ENCODE measurements around the gene CEP78.
A peak's percentile ranks its signal among the peaks of the same experiment; 100 is the strongest.

The CEP78 gene

GRCh38 chr9:78309066-78309465 is 73.2 kb downstream of the CEP78 start:
- Histone ChIP-seq H3K27me3 (ENCODE audit: control insufficient read depth in 1 of 2, insufficient read depth in 1 of 2, low read length in 2 of 2) (no peaks in the 10 kb centered on the region), H2AK5ac (ENCODE audit: low read length, severe bottlenecking) (no peak overlapping the region), H3K9me3 (ENCODE audit: control insufficient read depth, low read length) (no peaks in the 10 kb centered on the region), H3K4ac (ENCODE audit: low read depth in 1 of 2, low read length in 2 of 2) (no peak overlapping the region), H2BK15ac (ENCODE audit: low read depth, poor library complexity, severe bottlenecking) (no peak overlapping the region), H3K9ac (ENCODE audit: low read length) (no peak overlapping the region), H3K4me3 (ENCODE audit: insufficient read depth in 1 of 2, low read depth in 1 of 2, low read length in 2 of 2) (no peak overlapping the region), H2BK120ac (ENCODE audit: low read depth, low read length) (no peak overlapping the region), H3K18ac (ENCODE audit: low read depth in 1 of 2, low read length in 2 of 2) (no peak overlapping the region), H3K4me1 (ENCODE audit: control insufficient read depth, insufficient read depth, low read depth, low read length) (no peaks in the 10 kb centered on the region), H3K4me2 (ENCODE audit: low read length, poor library complexity, severe bottlenecking) (no peak overlapping the region), H2AFZ (ENCODE audit: low read depth, low read length) (no peak overlapping the region), H2BK5ac (ENCODE audit: low read depth, low read length, poor library complexity, severe bottlenecking) (no peak overlapping the region), H3K23ac (ENCODE audit: low read length in 2 of 2) (no peak overlapping the region), H3K79me1 (replicated peaks; ENCODE audit: low read length, poor library complexity, severe bottlenecking) (peaks cover 11% of the 10 kb centered on the region), H2BK12ac (ENCODE audit: low read length in 2 of 2) (no peak overlapping the region), H3K36me3 (ENCODE audit: control insufficient read depth in 1 of 2, insufficient read depth in 2 of 2, low read depth in 1 of 2, low read length in 2 of 2) (peaks cover 0 to 44% of the 10 kb centered on the region in 2 experiments), H3K14ac (ENCODE audit: low read length in 2 of 2) (no peak overlapping the region), H4K91ac (ENCODE audit: low read length) (no peak overlapping the region), H4K8ac (ENCODE audit: low read length) (no peak overlapping the region), H3K27ac (ENCODE audit: low read length, poor library complexity, severe bottlenecking) (no peak overlapping the region)
- no peak for DNase-seq
- 100% methylated on average over 3 of the region's 6 CpGs for WGBS

- Histone ChIP-seq H4K91ac (ENCODE audit: low read length) (no peak overlapping the region), H3K4me1 (ENCODE audit: control insufficient read depth, insufficient read depth, low read depth, low read length) (peaks cover 12% of the 10 kb centered on the region), H3K36me3 (ENCODE audit: control insufficient read depth in 1 of 2, insufficient read depth in 2 of 2, low read depth in 1 of 2, low read length in 2 of 2) (peaks cover 0 to 47% of the 10 kb centered on the region in 2 experiments), H4K8ac (ENCODE audit: low read length) (no peak overlapping the region), H3K4ac (ENCODE audit: low read depth in 1 of 2, low read length in 2 of 2) (no peak overlapping the region), H3K27ac (ENCODE audit: low read length, poor library complexity, severe bottlenecking) (no peak overlapping the region), H2BK120ac (ENCODE audit: low read depth, low read length) (no peak overlapping the region), H3K4me2 (ENCODE audit: low read length, poor library complexity, severe bottlenecking) (no peak overlapping the region), H3K79me1 (replicated peaks; ENCODE audit: low read length, poor library complexity, severe bottlenecking) (peaks cover 14% of the 10 kb centered on the region), H3K9me3 (ENCODE audit: control insufficient read depth, low read length) (no peaks in the 10 kb centered on the region), H3K23ac (ENCODE audit: low read length in 2 of 2) (no peak overlapping the region), H2AFZ (ENCODE audit: low read depth, low read length) (no peak overlapping the region), H2BK15ac (ENCODE audit: low read depth, poor library complexity, severe bottlenecking) (no peak overlapping the region), H2BK12ac (ENCODE audit: low read length in 2 of 2) (no peak overlapping the region), H3K27me3 (ENCODE audit: control insufficient read depth in 1 of 2, insufficient read depth in 1 of 2, low read length in 2 of 2) (no peaks in the 10 kb centered on the region), H3K9ac (ENCODE audit: low read length) (no peak overlapping the region), H3K4me3 (ENCODE audit: insufficient read depth in 1 of 2, low read depth in 1 of 2, low read length in 2 of 2) (no peak overlapping the region), H2BK5ac (ENCODE audit: low read depth, low read length, poor library complexity, severe bottlenecking) (no peak overlapping the region), H2AK5ac (ENCODE audit: low read length, severe bottlenecking) (no peak overlapping the region), H3K14ac (ENCODE audit: low read length in 2 of 2) (no peak overlapping the region), H3K18ac (ENCODE audit: low read depth in 1 of 2, low read length in 2 of 2) (no peak overlapping the region)
- 96% methylated on average over 5 of the region's 5 CpGs for WGBS
- DNase-seq, result no peak
Observed at GRCh38 chr9:78311075-78311474, 75.2 kb downstream of the CEP78 start.

GRCh38 chr9:78311886-78312524 is 76.1 kb downstream of the CEP78 start:
- H2AFZ ChIP-seq (ENCODE audit: low read depth, low read length), result no peak overlapping the region
- no peak overlapping the region for H2AK5ac ChIP-seq (ENCODE audit: low read length, severe bottlenecking)
- no peak overlapping the region for H2BK5ac ChIP-seq (ENCODE audit: low read depth, low read length, poor library complexity, severe bottlenecking)
- H3K4me3 ChIP-seq (ENCODE audit: insufficient read depth in 1 of 2, low read depth in 1 of 2, low read length in 2 of 2), result no peak overlapping the region
- H2BK15ac ChIP-seq (ENCODE audit: low read depth, poor library complexity, severe bottlenecking), result no peak overlapping the region
- H3K4me2 ChIP-seq (ENCODE audit: low read length, poor library complexity, severe bottlenecking), result no peak overlapping the region
- H3K79me1 ChIP-seq (replicated peaks; ENCODE audit: low read length, poor library complexity, severe bottlenecking), result peaks cover 19% of the 10 kb centered on the region
- no peaks in the 10 kb centered on the region for H3K9me3 ChIP-seq (ENCODE audit: control insufficient read depth, low read length)
- no peak overlapping the region for H3K14ac ChIP-seq (ENCODE audit: low read length in 2 of 2)
- no peak overlapping the region for H2BK12ac ChIP-seq (ENCODE audit: low read length in 2 of 2)
- peaks cover 0 to 47% of the 10 kb centered on the region in 2 experiments for H3K36me3 ChIP-seq (ENCODE audit: control insufficient read depth in 1 of 2, insufficient read depth in 2 of 2, low read depth in 1 of 2, low read length in 2 of 2)
- no peak overlapping the region for H3K9ac ChIP-seq (ENCODE audit: low read length)
- no peak overlapping the region for H3K27ac ChIP-seq (ENCODE audit: low read length, poor library complexity, severe bottlenecking)
- 98% methylated on average over 7 of the region's 9 CpGs for WGBS
- no peak overlapping the region for H4K91ac ChIP-seq (ENCODE audit: low read length)
- H3K18ac ChIP-seq (ENCODE audit: low read depth in 1 of 2, low read length in 2 of 2), result no peak overlapping the region
- DNase-seq, result no peak
- no peaks in the 10 kb centered on the region for H3K27me3 ChIP-seq (ENCODE audit: control insufficient read depth in 1 of 2, insufficient read depth in 1 of 2, low read length in 2 of 2)
- H3K4ac ChIP-seq (ENCODE audit: low read depth in 1 of 2, low read length in 2 of 2), result no peak overlapping the region
- peaks cover 14% of the 10 kb centered on the region for H3K4me1 ChIP-seq (ENCODE audit: control insufficient read depth, insufficient read depth, low read depth, low read length)
- H2BK120ac ChIP-seq (ENCODE audit: low read depth, low read length), result no peak overlapping the region
- H4K8ac ChIP-seq (ENCODE audit: low read length), result no peak overlapping the region
- H3K23ac ChIP-seq (ENCODE audit: low read length in 2 of 2), result no peak overlapping the region

- no peak overlapping the region for H3K14ac ChIP-seq (ENCODE audit: low read length in 2 of 2)
- peaks cover 15% of the 10 kb centered on the region for H3K4me1 ChIP-seq (ENCODE audit: control insufficient read depth, insufficient read depth, low read depth, low read length)
- no peak overlapping the region for H3K4ac ChIP-seq (ENCODE audit: low read depth in 1 of 2, low read length in 2 of 2)
- H3K9ac ChIP-seq (ENCODE audit: low read length), result no peak overlapping the region
- H3K27ac ChIP-seq (ENCODE audit: low read length, poor library complexity, severe bottlenecking), result peak overlapping the region; percentile 15
- H4K91ac ChIP-seq (ENCODE audit: low read length), result no peak overlapping the region
- peak overlapping the region; percentile 29 for H2AK5ac ChIP-seq (ENCODE audit: low read length, severe bottlenecking)
- no peak overlapping the region for H2BK5ac ChIP-seq (ENCODE audit: low read depth, low read length, poor library complexity, severe bottlenecking)
- no peaks in the 10 kb centered on the region for H3K9me3 ChIP-seq (ENCODE audit: control insufficient read depth, low read length)
- WGBS, result 98% methylated on average over 5 of the region's 5 CpGs
- H3K36me3 ChIP-seq (ENCODE audit: control insufficient read depth in 1 of 2, insufficient read depth in 2 of 2, low read depth in 1 of 2, low read length in 2 of 2), result peaks cover 0 to 46% of the 10 kb centered on the region in 2 experiments
- DNase-seq, result no peak
- H3K4me3 ChIP-seq (ENCODE audit: insufficient read depth in 1 of 2, low read depth in 1 of 2, low read length in 2 of 2), result no peak overlapping the region
- no peak overlapping the region for H2AFZ ChIP-seq (ENCODE audit: low read depth, low read length)
- no peak overlapping the region for H2BK15ac ChIP-seq (ENCODE audit: low read depth, poor library complexity, severe bottlenecking)
- no peak overlapping the region for H4K8ac ChIP-seq (ENCODE audit: low read length)
- no peak overlapping the region for H2BK120ac ChIP-seq (ENCODE audit: low read depth, low read length)
- H3K27me3 ChIP-seq (ENCODE audit: control insufficient read depth in 1 of 2, insufficient read depth in 1 of 2, low read length in 2 of 2), result no peaks in the 10 kb centered on the region
- H2BK12ac ChIP-seq (ENCODE audit: low read length in 2 of 2), result no peak overlapping the region
- no peak overlapping the region for H3K4me2 ChIP-seq (ENCODE audit: low read length, poor library complexity, severe bottlenecking)
- no peak overlapping the region for H3K23ac ChIP-seq (ENCODE audit: low read length in 2 of 2)
- H3K79me1 ChIP-seq (replicated peaks; ENCODE audit: low read length, poor library complexity, severe bottlenecking), result peaks cover 21% of the 10 kb centered on the region
- no peak overlapping the region for H3K18ac ChIP-seq (ENCODE audit: low read depth in 1 of 2, low read length in 2 of 2)
Observed at GRCh38 chr9:78314550-78314949, 78.7 kb downstream of the CEP78 start.
